CD4-positive, alpha-beta T cell treated with Interleukin-10 for 1 hour (primary cell): ENCODE measurements around the gene PHB1.

Experiments
- DNase-seq: peaks from one replicate; pipeline ENCODE4 v3.0.0-alpha.2; 2020

PHB1 gene

DNA sequence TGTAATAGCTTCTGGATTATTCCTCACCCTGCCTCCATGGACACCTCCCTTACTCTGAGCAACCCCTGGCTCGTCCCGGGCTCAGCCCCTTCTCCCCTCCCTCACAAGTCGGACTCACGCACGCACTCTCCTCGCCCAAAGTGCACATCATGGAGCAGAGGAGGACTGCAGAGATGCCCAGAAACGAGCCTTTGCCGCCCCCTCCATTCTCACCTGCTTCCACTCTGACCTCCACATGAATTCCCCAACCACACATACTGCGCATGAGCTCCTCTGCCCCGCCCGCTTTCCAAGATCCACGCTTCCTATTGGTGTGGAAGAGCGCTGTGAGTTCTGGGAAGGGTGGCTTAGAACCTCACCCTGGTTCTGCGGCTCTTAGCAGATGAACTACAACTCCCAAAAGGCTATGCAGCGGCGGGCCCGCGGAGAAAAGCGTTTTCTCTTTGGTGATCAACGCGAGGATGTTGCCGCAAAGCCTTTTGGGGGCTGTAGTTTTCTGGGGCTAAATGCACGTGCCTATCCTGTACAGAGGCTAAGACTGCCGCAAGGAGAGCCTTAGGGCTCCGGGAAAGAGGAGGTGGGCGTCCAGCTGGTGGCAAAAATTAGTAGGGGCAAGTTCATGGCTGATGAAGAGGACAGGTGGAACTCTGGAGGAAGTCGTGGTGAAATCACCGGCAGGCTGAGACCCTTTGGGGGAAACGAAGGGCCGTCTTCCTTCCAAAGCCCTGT lies at the start of gene PHB1:
PHB1 (minus strand) TSS at position 261 of the 729 bp plus-strand sequence. CDS start 1,618 bp downstream, outside the sequence.
- peak; percentile 97 for DNase-seq

DNA sequence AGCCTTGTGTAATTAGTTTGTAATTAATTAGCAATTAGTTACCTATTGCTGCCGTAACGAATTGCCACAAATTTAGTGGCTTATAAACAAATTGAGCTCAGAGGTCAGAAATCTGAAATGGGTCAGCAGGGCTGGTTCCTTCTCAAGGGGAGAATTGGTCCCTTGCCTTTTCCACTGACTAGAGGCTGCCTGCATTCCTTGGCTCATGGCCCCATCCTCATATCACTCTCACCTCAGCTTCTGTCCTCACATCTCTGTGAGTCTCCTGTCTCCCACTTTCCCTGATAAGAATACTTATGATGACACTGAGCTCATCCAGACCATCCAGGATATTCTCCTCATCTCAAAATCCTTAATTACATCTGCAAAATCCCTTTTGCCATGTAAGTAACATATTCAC lies 49.4 kb upstream of the PHB1 start:
- DNase-seq, result no peak

DNA sequence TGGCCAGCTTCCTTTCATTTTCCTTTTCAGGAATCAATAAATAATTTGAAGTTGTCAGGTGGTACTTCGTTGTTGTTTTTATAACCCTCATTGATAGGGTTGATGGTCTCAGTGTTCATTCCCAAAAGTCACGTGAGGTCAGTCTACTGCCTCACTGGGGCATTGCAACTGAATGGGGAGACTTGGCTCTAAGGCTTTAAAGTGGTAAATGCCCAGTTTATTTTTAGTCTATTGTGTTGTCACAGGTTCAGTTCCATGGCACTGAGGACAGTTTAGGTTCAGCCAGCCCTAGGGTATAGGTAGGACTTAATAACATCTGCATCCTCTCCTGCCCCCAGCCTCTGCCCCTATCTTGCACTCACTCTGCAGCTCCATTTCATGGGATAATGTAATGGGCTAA lies 46.9 kb upstream of the PHB1 start:
- no peak for DNase-seq

DNA sequence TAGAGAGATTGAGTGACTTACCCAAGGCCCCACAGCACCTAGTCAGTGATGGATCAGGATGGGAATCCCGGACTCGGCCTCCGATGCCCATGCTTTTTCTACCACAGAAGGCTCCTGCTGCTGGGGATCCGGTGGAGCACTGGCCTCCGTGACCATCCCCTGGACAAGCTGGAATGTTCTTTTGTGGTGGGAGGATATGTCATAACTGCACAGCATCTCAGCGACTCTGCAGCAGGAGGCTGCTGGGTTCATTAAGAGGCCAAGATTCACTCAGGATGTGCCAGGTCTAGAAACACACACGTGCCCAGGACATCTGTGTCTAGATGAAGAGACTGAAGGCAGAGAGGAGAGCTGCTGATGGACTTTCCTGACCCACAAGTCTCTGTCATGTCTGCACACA lies 45.7 kb upstream of the PHB1 start:
- no peak for DNase-seq

DNA sequence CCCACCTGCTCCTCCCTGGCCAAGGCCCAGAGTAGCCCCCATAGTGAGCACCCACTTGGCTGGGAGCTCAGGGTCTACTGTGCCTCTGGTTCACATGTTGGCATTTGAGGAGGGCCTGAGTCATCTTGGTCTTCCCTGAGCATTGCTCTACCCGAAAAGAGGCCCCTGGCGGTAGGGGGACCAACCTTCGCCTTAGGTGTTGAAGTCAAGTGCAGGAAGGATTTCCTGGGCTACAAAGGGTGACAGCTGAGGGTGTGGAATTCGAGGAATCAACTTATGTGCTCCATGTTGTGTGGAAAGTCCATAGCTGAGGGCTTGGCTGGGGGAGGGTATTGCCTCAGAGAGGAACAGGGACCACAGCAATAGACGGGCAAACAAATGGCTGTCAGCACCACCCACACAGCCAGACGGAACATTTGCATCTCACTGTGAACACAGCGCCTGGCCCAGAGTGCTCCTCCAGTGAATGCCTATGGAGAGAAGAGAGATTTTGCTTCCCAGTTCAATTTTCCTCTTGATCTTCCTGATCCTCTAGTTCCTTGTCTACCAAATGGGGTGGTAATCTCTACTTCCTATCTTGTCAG lies 44.8 kb upstream of the PHB1 start:
- no peak for DNase-seq

DNA sequence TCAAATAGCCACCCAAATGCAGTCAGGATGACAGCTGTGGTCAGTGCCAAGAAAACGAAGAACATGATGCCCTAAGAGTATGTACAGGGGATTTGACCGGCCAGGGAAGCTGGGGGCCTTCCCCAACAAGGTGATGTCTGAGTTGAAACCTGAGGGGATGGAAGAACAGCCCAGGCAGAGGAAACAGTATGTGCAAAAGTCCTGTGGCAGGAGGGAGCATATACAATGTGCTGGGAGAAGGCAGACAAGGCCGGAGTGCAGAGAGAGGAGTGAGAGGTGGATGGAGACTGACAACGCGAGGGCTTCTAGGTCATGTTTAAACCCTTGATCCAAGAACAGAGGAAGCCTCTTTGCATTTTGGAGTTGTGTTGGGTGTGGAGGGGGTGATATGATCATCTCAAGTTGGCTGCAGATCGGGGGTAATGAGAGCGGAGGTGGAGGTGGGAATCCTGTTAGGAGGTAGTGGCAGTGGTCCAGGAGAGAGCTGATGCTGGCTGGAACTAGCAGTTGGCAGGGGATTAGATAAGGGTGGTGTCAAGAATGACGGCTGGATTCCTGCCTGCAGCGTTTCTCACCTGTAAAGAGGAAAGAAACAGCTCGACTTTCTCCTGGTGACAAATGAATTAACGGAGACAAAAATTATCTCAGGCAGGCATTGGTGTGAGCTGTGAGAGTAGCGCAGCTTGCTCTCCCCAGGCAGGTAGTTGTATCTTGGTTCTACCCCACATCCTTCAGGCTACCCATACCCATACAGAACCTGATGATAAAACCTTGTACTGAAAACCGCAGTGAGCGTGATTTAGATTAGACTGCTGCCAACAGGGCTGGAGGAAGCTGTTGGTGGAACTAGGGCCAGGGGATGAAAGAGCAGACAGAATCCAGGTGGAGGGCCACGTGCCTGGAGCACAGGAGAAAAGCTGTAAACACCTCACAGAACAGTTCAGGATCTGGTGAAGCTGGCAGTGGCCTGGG lies 43.2 kb upstream of the PHB1 start:
- DNase-seq, result no peak

DNA sequence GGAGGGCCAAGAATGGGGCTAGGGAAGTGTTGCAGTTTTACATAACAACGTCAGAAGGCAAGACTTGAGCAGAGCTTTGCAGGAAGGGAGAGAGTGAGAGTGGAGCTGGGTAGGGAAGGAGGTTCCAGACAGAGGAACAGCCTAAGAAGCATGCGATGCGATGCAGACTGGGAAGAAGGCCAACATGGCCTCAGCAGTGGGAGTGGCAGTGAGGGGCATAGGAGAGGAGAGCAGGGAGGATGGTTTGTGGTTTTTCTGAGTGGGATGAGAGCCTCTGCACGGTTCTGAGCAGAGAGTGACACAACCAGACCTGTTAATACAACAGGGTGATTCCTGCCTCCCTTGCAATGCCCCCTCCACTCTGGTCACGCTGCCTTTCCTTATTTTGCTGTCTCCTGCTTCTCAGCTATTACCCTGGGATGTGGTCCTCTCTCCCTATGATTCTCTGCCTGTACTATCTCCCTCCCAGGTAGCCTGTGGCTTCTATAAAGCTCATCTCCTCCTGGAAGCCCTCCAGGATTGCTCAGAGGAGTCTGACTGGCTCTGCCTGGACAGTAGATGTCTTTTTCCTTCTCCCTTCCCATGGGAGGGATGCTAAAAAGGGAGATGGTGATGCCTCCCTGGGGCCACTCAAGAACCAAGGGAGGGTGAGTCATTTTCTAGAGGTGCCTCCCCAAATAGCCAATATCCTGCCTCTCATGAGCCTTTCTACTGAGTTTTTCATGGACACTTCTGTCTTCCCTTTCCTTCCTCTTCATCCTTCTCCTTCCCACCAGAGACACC lies 41.7 kb upstream of the PHB1 start:
- no peak for DNase-seq

DNA sequence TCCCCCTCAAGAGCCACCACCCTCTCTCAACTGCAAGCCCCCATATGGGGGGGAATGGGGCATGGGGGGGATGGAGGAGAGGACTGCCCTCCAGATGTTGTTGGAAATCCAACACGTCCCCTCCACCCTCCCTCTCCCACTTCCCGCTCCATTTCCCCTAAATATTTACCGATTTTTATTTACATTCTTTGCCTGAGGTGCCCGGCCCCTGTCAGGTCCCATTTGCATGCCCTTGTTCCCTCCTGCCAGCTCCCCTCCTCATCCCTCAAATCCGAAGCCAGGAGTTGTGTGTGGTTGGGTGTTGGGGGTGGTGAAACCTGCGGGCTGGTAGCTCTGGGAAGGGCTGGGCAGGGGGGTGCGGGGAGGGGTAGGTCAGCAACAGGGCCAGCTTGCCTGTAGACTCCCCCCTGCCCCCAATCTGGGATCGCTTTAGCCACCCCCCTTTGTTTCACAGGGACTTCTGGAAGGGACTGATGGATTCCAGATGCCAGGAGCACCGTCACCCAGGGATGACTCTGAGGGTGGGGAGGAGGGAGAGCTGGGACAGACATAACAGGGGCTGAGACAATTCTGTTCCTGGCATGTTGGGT lies 40.7 kb upstream of the PHB1 start:
- no peak for DNase-seq

DNA sequence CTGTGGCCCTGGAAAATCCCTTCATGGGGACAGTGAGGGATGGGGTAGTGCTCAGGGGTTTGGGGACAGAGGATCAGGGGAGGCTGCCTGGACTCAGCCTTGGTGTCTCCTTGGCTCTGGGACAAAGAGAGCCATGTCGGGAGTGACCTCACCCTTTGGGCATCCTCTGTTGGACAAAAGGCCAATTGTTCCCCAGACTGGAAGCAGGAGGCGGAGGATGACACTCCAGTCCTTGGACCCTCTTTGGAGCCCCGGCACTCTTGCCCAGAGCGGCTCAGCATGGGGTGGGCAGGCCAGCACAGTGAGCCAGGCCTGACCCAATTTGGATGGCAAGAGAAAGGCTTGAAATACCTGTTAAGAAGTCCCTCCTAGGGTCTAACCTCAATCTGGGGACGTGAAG lies 39.4 kb upstream of the PHB1 start:
- DNase-seq, result no peak

DNA sequence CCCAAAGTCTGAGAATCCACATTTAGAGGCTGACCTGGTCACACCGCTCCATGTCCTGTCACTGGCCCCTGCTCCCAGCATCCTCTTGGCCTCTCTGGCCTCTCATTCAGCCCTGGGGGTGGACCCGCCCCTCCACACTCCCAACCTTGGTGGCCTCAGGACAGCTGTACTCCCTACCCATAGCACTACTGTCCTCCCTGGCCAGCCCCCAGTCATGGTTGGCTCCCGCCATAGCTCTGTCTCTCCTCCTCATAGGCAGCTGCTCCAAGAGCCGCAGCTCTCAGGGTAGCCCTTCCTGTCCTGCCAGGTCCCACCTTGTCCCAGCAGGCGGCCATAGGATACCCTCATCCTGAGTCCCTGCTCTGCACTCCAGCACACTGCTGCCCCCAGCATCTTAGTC lies 38.0 kb upstream of the PHB1 start:
- no peak for DNase-seq

DNA sequence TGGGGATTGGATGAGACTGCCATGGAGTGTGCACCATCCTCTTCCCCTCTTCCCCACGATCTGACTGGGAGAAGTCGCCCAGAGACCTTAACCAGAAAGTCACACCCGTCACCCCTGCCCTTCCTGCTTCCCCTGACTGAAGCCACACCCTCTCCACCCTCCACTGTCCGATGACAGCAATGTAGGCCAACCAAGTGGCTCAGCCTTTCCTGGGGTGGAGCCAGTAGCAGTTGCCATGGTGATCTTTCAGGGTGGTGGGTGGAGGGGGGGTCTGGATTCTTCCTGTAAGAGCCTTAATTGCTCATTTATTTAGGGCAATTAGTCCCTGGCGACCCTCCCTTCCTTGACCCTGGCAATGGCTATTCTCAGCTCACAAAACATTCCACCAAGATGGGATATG lies 37.5 kb upstream of the PHB1 start:
- DNase-seq, result no peak

DNA sequence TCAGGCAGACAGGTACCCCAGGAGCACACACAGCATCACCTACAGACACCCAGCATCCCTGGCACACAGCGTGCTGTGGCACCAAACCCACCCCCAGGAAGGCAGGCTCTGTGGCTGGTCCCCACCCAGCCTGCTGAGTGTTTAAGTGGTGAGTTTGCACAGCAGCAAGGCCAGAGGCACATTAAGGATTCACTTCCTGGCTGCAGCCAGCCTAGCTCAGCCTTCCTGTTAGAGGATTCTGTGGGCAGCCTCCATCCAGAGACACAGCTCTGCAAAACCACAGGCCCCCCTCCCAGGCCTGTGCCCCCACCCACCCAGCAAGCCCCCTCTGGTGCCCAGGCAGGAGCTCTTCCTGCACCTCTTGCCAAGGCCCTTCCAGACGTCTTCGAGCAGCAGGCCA lies 36.1 kb upstream of the PHB1 start:
- no peak for DNase-seq

DNA sequence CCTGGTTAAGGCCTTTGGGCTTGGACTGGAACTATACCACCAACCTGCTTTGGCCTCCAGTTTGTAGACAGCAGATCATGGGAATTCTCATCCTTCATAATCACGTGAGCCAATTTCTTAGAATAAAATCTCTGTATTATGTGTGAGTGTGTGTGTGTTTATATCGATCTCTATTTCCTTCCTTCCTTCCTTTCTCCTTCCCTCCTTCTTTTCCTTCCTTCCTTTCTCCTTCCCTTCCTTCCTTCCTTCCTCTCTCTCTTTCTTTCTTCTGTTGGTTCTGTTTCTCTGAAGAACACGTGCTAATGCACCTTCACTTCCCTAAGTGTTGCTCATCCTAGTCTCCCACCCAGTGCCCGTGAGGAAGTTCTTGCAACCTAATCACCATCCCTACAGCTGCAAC lies 35.5 kb upstream of the PHB1 start:
- DNase-seq, result no peak

DNA sequence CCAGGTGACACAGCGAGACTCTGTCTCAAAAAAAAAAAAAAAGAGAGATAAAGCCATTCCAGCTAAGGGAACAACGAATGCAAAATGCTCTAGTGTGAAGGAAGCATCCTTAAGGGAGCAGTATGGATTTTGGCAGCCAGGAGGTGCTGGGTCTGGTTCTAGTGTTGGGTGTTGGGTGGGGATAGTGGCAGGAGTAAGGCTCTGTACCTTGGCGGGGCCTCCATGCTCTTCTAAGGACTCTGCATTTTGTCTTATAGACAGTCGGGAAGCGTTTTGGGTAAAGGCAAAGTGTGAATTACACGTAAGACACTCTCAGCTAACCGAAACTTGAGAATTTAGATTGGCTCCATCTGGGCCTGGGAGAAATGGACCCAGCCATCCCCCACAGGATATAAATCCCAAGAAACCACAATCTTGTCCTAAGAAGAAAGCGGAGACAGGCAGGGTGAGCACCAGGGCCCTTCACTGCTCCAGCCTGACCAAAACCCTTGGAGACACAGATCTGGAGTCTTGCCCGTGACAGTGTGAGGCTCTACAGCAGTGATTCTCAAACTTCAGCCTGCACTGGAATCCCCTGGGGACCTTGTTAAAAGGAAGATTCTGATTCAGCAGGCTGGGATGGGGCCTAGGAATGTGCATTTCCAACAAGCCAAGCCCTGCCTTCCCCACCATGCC lies 33.1 kb upstream of the PHB1 start:
- no peak for DNase-seq

DNA sequence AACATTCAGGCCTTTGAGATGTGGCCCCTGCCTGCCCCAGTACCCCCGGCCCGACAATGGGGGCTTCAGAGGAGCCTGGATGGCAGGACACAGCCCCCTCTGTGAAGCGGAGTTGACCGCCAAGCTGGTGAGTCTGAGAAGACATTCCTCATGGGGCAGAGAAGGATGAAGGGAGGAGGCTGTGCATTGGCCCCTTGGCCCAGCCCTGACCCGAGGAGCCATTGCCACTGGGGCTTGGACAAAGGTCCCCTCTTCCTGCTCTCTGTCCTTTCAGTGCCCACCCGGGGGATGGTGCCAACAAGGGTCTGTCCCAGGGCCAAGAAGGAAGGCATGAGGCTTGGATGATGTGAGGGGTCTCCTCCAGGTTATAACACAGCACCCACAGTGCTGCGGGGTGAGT lies 30.9 kb upstream of the PHB1 start:
- no peak for DNase-seq

DNA sequence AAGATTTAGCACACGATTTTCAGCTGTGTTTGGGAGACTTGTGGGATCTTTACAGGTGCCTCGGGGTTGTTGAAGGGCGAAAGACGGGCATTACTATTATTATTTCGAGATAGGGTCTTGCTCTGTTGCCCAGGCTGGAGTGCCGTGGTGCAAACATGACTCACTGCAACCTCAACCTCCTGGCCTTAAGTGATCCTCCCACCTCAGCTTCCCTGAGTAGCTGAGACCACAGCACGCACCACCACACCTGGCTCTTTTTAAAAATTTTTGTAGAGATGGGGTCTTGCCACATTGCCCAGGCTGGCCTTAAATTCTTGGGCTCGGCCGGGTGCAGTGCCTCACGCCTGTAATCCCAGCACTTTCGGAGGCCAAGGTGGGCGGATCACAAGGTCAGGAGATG lies 29.7 kb upstream of the PHB1 start:
- DNase-seq, result no peak

DNA sequence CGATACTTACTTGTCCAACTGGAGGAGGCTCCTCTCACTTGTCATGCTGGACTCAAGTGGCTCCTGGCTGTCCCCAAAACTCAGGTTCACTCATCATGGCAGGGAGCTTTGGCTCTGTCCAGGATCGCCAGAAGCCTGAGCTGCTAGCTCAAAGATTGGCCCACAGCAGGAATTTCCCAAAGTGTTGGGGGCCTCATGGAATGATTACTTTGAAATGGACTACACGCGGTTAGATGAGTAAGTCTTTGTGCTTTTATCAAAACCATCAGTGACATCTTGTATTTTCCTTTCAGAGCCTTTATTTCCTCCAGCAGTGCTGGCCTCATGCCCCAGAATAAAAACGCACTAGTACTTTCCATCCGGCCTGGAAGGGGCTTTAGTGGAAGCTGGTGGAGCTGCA lies 29.2 kb upstream of the PHB1 start:
- DNase-seq, result no peak

DNA sequence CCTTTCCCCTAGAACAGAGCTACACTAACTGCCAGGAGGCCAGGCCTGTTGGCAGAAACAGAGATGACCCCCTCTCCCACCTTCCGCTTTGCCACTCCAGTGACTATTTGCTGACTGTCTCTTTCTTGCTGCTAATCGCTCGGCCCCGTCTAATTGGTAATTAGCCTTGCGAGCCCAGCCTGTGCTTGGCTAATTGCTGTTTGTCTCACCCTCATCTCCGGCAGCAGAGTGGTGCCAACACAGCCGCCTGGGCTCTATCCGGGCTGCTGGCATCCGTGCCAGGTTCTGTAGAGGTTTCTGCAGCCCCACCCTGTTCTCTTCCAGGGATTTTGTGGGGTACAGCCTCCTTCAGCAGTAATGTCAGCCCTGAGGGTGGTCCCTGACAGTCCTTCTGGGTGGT lies 27.4 kb upstream of the PHB1 start:
- DNase-seq, result no peak

DNA sequence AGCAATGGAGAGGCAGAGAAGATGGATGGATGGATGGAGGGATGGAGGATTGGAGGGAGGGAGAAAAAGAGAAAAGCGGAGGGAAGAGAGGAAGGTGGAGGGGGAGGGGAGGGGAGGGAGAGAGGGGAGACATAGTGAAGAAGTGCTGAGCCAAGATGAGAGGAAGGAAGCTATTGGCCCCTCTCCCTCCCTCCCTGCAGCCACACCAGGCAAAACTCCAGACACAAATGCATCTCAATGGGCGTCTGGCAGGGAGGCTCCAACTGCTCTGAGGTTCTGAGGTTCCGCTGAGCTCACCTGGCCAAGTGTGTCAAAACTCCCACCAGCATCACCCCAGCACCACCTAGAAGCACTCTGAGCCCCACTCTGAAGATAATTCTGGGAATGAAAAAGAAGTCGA lies 26.9 kb upstream of the PHB1 start:
- DNase-seq, result no peak

DNA sequence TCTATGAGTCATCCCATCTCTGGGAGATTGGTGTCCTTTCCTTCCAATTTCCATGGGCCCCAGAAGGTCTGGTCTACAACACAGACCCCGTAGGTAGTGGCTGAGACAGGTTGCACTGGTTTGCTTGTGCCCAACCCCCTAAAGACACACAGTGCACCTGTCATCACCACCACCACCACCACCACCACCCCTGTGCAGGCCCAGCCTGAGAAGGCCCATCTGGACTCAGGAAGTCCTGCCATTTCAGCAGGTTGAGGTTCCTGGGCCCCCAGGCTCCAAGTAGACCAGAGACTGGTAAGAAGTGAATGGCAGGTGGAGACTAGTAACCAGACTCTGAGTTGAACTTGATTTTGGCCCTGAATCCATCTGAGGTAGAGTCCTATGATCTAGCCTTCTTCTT lies 25.9 kb upstream of the PHB1 start:
- DNase-seq, result no peak

DNA sequence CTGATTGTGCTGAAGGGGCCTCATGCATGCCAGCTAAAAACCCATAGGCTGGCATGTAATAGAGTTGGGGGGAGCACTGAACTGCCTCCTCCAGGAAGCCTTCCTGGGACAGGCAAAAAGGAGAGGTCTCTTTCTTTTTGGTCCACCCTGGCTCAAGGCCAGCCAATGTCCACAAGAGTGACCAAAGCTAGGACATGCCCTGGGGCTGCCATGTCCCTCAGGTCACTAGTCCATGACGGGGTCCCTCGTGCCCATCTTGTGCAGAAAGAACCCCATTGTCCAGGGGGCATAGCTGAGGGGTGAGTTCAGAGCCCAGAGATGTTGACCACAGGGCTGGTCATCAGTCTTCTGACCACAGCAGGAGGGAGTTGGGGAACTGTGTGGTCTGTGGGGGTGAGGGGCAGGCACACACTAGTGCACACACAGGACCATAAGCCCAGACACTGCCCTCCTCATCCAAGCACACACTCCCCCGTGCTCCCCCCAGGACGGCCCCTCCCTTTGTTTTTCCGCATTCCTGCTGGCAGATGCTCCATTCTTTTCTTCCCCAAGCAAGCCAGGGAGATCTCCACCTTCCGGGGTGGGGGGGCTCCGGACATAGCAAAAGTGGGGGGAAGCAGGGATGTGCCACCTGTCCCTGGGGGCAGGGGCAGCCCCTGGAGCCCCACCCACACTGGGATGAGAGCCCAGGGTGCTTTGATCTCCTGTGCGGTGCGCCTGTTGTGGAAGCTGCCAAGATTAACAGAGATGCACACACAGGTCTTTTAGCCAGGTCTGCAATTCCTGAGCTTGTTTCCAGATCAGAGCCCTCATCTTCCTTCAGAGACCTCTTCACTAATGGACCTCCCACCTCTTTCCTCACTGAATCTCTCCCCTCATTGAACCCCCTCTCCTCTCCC lies 25.2 kb upstream of the PHB1 start:
- no peak for DNase-seq
